Gastrocnemius medialis (tissue), 4 donors: ENCODE data around the gene HOXA9.

ENCODE experiments used
- CTCF ChIP-seq, 5 experiments: fragments of 450-650 bp in 3 of 5; fragments of 200-600 bp in 2 of 5; sonication (generic) in 2 of 5; IDR thresholded peaks in 4 of 5; conservative IDR thresholded peaks in 1 of 5; 1 replicate in 4 of 5; 2 replicates in 1 of 5; pipeline ENCODE4 v1.5.1; 2016 to 2019; ENCODE audit warnings: antibody characterized with exemption in 5 of 5, mild to moderate bottlenecking in 3 of 5, moderate library complexity in 3 of 5
- POLR2A ChIP-seq, 2 donors: fragments of 450-650 bp; IDR thresholded peaks; one replicate each; pipeline ENCODE4 v1.6.1; 2017; ENCODE audit warnings: antibody characterized with exemption in 2 of 2, mild to moderate bottlenecking in 2 of 2, moderate library complexity in 2 of 2

- TF ChIP-seq CTCF (IDR thresholded peaks at IDR 0.05 in 4 of 5, conservative IDR thresholded peaks at IDR 0.05 in 1 of 5): no peak
- TF ChIP-seq POLR2A (IDR thresholded peaks at IDR 0.05): no peak
These were observed 20.0 kb downstream of the HOXA9 start for GRCh38 chr7:27145165-27145913.
